Stimulated activated CD8-positive, alpha-beta memory T cell treated with anti-CD3 and anti-CD28 coated beads, Interleukin-15, amount 100 ng/mL, for 1 hour (primary cell): ENCODE data around the gene MID1.
"Not testable (repeated sequence)": the region's sequence is repeated elsewhere in the genome, so short reads cannot be mapped to it uniquely, and the experiment has no call there.

Source experiments
- DNase-seq: peaks from one replicate; pipeline ENCODE4 v3.0.0-alpha.2; 2020; ENCODE audit warnings: low read depth

The MID1 gene

DNA sequence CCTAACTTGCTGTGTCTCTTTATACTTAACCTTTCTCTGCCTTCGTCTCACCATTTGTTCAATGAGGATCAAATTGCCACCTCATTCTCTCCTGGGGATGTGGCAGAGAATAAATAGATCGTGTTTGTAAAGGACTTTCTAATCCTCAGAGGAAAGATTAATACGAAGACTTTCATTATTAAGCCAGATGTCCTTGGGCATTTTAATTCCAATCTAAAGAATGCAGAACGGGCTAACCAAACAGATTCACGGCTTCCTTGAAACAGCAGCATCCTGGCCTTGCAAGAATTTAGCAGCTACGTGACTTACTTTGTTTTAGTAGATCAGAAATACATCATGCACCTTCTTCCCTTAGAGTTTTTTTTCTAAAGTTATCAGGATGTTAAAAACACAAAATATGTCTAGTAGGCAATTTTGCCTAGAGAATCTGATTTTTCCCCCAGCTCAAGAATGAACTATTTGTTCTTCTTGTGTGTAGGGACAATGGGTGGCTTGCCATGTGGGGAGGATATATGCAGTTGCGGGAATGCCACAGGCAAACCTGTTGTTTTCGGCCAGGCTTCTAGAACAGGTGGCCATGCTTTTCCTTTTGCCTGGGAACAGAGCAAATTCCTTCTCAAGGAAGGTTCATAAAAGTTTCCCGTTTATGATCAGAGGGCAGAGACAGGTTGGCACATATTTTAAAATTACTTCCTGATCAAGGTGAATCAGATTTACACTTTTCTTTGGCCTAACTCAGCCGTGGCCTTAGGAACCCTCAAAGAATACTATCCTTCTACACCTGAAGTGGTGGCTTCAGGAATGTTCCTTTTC is 3.0 kb downstream of the MID1 start:
- no peak for DNase-seq

GRCh38 chrX:10615931-10616774 is 4.2 kb downstream of the MID1 start:
- no peak for DNase-seq

DNA sequence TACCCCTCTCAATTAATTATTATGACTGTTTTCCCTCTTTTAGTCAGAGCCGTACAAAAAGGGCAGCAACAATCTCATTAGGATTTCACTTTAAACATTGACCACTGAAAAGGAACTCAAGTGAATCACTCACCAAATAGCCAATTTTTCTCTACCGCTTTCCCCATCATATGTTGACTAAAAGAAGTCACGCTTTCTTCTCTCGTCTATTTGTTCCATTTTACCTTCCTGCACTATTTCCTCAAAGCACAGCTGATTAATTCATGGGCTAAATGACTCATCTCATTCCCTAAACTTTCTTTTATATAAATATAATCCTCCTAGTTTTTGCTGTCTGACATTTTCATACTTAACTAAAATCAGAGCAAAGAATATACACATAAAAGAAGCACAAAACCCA is 8.2 kb downstream of the MID1 start:
- DNase-seq = no peak

DNA sequence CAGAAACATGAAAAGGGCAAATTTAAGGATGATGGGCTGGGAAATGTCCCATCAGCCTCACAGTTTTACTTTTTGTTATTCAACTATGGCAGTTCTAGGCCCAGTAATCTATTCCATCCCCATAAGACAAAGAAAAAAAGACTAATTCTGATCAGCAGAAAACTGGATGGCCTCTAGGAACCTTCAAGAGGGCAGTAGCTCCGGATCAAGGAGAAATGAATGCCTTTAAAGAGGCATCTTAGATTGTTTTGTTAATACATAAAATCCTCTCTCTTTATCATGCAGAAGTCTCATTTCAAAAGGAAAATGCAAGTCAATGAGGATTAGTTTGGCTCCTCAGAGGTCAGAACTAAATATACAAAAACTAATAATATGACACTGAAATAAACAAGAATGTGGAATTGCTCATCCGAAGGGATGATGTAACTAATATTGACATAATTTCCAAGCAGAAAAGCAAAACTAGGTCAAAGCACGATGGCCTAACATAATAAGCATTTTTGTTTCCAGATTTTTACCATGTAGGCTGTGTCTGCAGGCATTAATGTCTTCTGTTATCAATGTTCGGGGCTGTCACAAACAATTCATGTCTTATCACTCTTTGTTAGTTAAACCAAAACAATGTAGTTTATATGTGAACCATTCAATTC is 8.8 kb downstream of the MID1 start:
- DNase-seq = no peak

DNA sequence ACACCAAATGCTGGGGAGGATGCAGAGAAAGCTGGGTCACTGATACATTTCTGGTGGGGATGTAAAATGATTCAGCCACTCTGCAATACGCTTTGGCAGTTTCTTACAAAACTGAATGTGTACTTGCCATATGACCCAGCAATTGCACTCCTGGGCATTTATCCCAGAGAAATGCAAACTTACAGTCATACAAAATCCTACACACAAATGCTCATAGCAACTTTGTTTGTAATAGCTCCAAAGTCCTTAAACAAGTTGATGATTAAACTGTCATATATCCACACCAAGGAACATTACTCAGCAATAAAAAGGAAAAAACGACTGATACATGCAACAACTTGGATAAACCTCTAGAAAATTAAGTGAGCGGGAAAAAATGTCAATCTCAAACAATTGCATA is 12.3 kb downstream of the MID1 start:
- DNase-seq = no peak

GRCh38 chrX:10607233-10607632 is 13.2 kb downstream of the MID1 start:
- DNase-seq = no peak

DNA sequence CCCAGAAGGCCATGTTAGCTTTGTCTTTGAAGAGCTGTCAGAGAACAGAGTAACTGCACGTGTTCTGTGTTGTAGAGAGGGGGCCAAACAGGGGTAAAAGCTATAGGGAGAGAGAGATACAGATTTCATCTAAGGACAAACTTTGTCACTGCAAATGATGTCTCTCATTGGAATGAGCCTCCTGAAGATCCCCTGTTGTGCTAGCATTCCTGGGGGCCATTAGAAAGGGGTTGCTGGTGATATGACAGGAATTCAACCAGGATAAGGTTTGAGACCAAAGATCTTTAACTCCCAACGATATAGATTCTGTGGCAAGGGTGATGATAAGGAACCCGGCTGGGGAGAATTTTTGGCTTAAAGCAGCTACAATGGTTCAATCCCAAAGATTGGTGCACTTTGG is 16.8 kb downstream of the MID1 start:
- no peak for DNase-seq

- DNase-seq = no peak
Measured at GRCh38 chrX:10602646-10603045, 17.7 kb downstream of the MID1 start.

DNA sequence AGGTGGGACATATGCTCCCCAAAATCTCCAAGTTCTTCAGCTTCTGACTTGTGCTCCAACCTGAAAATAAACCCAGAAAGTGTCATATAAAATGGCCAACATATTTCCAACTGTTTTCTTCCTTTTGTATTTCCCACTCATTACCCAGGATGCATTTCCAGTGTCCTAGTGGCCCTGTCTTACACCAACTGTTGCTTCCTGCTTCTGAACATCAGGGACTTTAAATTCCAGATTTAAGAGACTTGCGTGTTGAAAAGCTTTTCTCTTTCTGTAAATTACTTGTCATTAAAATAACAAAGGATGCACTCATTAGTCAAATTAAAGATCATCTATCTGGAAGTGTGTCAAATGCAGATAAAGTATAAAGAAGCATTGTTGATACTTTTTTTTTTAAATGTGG is 19.9 kb downstream of the MID1 start:
- no peak for DNase-seq

GRCh38 chrX:10598540-10598939 is 21.8 kb downstream of the MID1 start:
- no peak for DNase-seq

DNA sequence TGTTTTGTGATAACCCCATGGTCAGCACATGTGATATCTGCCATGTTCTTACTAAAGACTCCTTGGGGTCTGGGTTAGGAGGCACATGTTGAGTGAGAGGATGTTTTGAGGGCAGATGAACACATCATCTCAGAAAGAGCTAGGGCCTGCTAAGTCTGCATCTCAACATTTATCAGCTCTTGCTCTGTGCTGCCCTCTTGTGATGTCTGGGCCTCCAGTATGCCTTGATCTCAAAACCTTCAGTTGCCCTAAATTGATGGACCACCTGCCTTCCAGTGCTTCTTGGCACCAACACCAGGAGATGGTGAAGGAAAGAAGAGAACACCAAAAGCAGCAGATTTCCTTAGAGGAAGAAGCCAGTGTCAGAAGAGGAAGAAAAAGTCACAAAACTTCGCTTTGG is 22.5 kb downstream of the MID1 start:
- no peak for DNase-seq

GRCh38 chrX:10591363-10592335 is 28.7 kb downstream of the MID1 start:
- no peak for DNase-seq

- DNase-seq = not testable (repeated sequence)
Measured at GRCh38 chrX:10589787-10590186, 30.6 kb downstream of the MID1 start.

DNA sequence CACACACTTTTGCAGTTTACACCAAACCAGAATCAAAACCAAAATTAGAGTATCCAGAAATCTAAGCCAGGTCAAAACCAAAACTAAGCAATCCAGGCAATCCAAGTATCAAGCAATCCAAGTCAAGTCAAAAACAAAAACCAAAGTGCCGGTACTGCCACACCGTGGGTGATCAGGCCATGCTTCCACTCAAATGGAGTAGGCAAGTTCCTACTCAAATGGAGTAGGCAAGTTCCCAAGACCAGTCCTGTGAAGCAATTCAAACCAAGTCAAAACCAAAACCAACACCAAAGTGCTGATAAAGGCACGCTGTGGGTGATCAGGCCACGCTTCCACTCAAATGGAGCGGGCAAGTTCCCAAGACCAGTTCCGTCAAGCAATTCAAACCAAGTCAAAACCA is 31.3 kb downstream of the MID1 start:
- DNase-seq = no peak

GRCh38 chrX:10584882-10585281 is 35.5 kb downstream of the MID1 start:
- not testable (repeated sequence) for DNase-seq

GRCh38 chrX:10582945-10583344 is 37.4 kb downstream of the MID1 start:
- DNase-seq = no peak

DNA sequence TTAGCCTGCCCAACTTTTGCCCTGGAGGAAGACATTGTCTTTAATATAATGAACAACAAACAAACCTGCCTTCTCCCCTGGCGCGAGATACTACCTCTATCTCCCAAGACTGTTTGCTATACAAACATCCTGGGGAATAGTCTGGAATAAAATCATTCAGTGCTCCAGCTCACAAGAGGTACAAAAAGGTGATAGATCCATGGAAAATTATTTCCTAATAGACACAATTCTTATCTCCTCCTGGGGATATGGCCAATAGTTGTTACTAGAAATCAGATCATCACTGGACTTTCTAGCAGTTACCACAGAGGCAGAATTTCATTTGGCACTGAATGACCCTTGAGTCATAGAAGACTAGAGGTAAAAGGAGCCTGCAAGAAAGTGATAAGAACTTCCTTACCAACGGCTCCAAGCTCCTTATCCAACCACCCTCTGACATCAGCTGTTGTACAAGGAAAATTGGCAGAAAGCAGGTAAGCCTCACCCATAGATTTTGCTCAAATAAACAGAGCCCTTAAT is 38.1 kb downstream of the MID1 start:
- DNase-seq = no peak

- no peak for DNase-seq
Measured at GRCh38 chrX:10579112-10580011, 41.0 kb downstream of the MID1 start.

DNA sequence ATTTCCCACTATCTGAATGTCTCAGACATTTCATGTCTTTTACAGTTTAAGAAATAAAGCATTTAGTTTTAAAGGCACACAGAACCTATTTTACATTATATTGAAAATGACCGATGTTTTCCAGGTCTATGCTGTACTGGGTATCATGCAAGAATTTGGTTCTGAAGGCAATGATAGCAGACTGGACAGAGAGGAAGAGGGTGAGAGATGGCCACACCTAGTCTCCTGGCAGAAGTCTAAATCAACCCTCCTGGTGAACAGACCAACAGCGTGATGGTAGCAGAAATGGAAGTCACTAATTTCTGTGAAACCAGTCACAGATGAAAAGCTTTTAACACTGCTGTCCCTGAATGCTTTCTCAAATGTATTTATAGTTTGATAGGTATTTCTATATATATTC is 41.9 kb downstream of the MID1 start:
- DNase-seq = no peak

DNA sequence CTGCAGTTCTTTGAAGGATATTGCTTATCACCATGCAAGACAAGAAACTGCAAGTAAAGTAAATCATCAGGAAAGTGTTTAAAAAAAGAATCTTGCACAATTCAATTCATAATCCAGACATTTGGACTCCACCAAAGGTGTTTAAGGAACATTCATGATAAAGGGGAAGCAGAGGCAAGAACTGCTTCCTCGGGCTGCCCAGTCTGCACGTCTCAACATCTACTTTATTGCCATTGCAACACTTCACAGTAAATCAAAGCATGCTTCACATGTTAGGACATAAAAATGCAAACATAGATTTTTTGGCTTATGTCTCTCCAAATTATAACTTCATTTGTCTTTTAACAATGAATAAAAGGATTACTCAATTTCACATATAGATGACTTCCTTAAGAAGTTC is 42.5 kb downstream of the MID1 start:
- no peak for DNase-seq
